Activated CD8-positive, alpha-beta T cell treated with anti-CD3 and anti-CD28 coated beads, Interleukin-2, amount 10 ng/mL, durations not matched to agents 7 days and 5 days (primary cell): ENCODE results near the gene USP24. TPM values are rescaled to one million over a fixed set of nuclear protein-coding genes. Genes with fewer than 3 reads are reported as not detected.

Experiments used
- microRNA-seq: library from miRNA; unstranded; fragments of <30 nt; microRNA quantifications from one replicate; pipeline ENCODE4 v1.2.0, GENCODE V29; 2022
- total RNA-seq, 2 experiments: library from RNA; stranded (reverse); gene quantifications; one replicate each; pipeline ENCODE4 v1.2.3, GENCODE V29; 2021

Gene USP24
- total RNA-seq, 2 experiments from 2014 or later: 36.7 to 44.1 TPM

Small RNA genes within 50 kb of the gene (microRNA-seq; reads per million reads assigned to microRNA genes)
- not detected for gene MIR4422

Other genes with a start within 250 kb of the USP24 start
- not detected for gene TMEM61, start 234.7 kb downstream of the USP24 start, total RNA-seq
- under 1 TPM in 1 of 2 experiments, not detected in 1; 0.05 TPM for gene BSND, start 216.4 kb downstream of the USP24 start, total RNA-seq
- not detected for gene PCSK9, start 175.8 kb downstream of the USP24 start, total RNA-seq